ENCODE data around the gene DDX27. TPM values are rescaled to one million over a fixed set of nuclear protein-coding genes. Genes with fewer than 3 reads are reported as not detected.
"Not testable (repeated sequence)": the region's sequence is repeated elsewhere in the genome, so short reads cannot be mapped to it uniquely, and the experiment has no call there.

DDX27 gene
- total RNA-seq, 1 donor from 2014 or later = 34.3 TPM

- no peaks in the 10 kb centered on the region for H3K4me1 Mint-ChIP-seq (ENCODE audit: unreplicated experiment)
- no peak for DNase-seq (ENCODE audit: extremely low spot score, unreplicated experiment)
- no peaks in the 10 kb centered on the region for H3K27me3 Mint-ChIP-seq
Observed at GRCh38 chr20:49174183-49174582, 45.0 kb upstream of the DDX27 start.

GRCh38 chr20:49179368-49180277 is 39.6 kb upstream of the DDX27 start:
- DNase-seq (ENCODE audit: extremely low spot score, unreplicated experiment) = no peak
- Mint-ChIP-seq H3K36me3 (peaks cover 4% of the 10 kb centered on the region), H3K27ac (peak overlapping the region; percentile 63), H3K4me3 (peak overlapping the region; percentile 26), H3K4me1 (ENCODE audit: unreplicated experiment) (peaks cover 22% of the 10 kb centered on the region), H3K27me3 (no peaks in the 10 kb centered on the region), H3K9me3 (no peaks in the 10 kb centered on the region)
- TF ChIP-seq CTCF (conservative IDR thresholded peaks at IDR 0.05) = no peak

More at GRCh38 chr20:49174183-49174582, 45.0 kb upstream of the DDX27 start:
- peaks cover 19% of the 10 kb centered on the region for H3K36me3 Mint-ChIP-seq
- H3K27ac Mint-ChIP-seq = no peak overlapping the region
- no peaks in the 10 kb centered on the region for H3K9me3 Mint-ChIP-seq
- no peak overlapping the region for H3K4me3 Mint-ChIP-seq
- TF ChIP-seq CTCF (conservative IDR thresholded peaks at IDR 0.05) = no peak

- H3K36me3 Mint-ChIP-seq = no peaks in the 10 kb centered on the region
- DNase-seq (ENCODE audit: extremely low spot score, unreplicated experiment) = no peak
- H3K27me3 Mint-ChIP-seq = no peaks in the 10 kb centered on the region
- no peaks in the 10 kb centered on the region for H3K9me3 Mint-ChIP-seq
- H3K4me1 Mint-ChIP-seq (ENCODE audit: unreplicated experiment) = peaks cover 32% of the 10 kb centered on the region
- no peak overlapping the region for H3K4me3 Mint-ChIP-seq
- peak overlapping the region; percentile 61 for H3K27ac Mint-ChIP-seq
- TF ChIP-seq CTCF (conservative IDR thresholded peaks at IDR 0.05) = no peak
Observed at GRCh38 chr20:49181265-49181877, 37.8 kb upstream of the DDX27 start.

- H3K9me3 Mint-ChIP-seq = no peaks in the 10 kb centered on the region
- no peak overlapping the region for H3K27ac Mint-ChIP-seq
- no peak for DNase-seq (ENCODE audit: extremely low spot score, unreplicated experiment)
- H3K27me3 Mint-ChIP-seq = no peaks in the 10 kb centered on the region
- H3K4me1 Mint-ChIP-seq (ENCODE audit: unreplicated experiment) = peaks cover 38% of the 10 kb centered on the region
- TF ChIP-seq CTCF (conservative IDR thresholded peaks at IDR 0.05) = no peak
- H3K4me3 Mint-ChIP-seq = no peak overlapping the region
- peaks cover 4% of the 10 kb centered on the region for H3K36me3 Mint-ChIP-seq
Observed at GRCh38 chr20:49183444-49183843, 35.8 kb upstream of the DDX27 start.

- not testable (repeated sequence) for DNase-seq (ENCODE audit: extremely low spot score, unreplicated experiment); H3K27ac Mint-ChIP-seq
Observed at GRCh38 chr20:49184084-49184501, 35.1 kb upstream of the DDX27 start.

GRCh38 chr20:49184691-49185070 is 34.5 kb upstream of the DDX27 start:
- H3K27me3 Mint-ChIP-seq = no peaks in the 10 kb centered on the region
- DNase-seq (ENCODE audit: extremely low spot score, unreplicated experiment) = no peak
- peaks cover 34% of the 10 kb centered on the region for H3K4me1 Mint-ChIP-seq (ENCODE audit: unreplicated experiment)
- H3K36me3 Mint-ChIP-seq = peaks cover 4% of the 10 kb centered on the region
- peak overlapping the region; percentile 47 for H3K27ac Mint-ChIP-seq
- no peaks in the 10 kb centered on the region for H3K9me3 Mint-ChIP-seq
- TF ChIP-seq CTCF (conservative IDR thresholded peaks at IDR 0.05) = no peak
- peak overlapping the region; percentile 75 for H3K4me3 Mint-ChIP-seq

More at GRCh38 chr20:49184084-49184501, 35.1 kb upstream of the DDX27 start:
- not testable (repeated sequence) for H3K9me3 Mint-ChIP-seq, H3K36me3 Mint-ChIP-seq, H3K27me3 Mint-ChIP-seq
- H3K4me1 Mint-ChIP-seq (ENCODE audit: unreplicated experiment) = peaks cover 38% of the 10 kb centered on the region
- H3K4me3 Mint-ChIP-seq = peak overlapping the region; percentile 41

Measured in type B pancreatic cell (in vitro differentiated cells).